Hepatocyte (in vitro differentiated cells): ENCODE data around the gene BTBD19.

Source experiments
- CTCF ChIP-seq: fragments of 200-600 bp; sonication (generic); IDR thresholded peaks from 2 replicates; pipeline ENCODE4 v1.5.1; 2016; ENCODE audit warnings: antibody characterized with exemption, mild to moderate bottlenecking; ENCODE audit not compliant: poor library complexity
- EZH2phosphoT487 ChIP-seq: fragments of 200-600 bp; sonication (generic); IDR thresholded peaks from one replicate; pipeline ENCODE4 v1.6.1; 2018; ENCODE audit warnings: antibody characterized with exemption, mild to moderate bottlenecking, low read depth, moderate library complexity; ENCODE audit not compliant: unreplicated experiment, severe bottlenecking

- TF ChIP-seq CTCF, result no peak
- TF ChIP-seq EZH2phosphoT487, result no peak
Measured at GRCh38 chr1:44808938-44809917, 905 bp downstream of the BTBD19 start.
